ENCODE measurements around the gene UBTD1.

Gene UBTD1

DNA sequence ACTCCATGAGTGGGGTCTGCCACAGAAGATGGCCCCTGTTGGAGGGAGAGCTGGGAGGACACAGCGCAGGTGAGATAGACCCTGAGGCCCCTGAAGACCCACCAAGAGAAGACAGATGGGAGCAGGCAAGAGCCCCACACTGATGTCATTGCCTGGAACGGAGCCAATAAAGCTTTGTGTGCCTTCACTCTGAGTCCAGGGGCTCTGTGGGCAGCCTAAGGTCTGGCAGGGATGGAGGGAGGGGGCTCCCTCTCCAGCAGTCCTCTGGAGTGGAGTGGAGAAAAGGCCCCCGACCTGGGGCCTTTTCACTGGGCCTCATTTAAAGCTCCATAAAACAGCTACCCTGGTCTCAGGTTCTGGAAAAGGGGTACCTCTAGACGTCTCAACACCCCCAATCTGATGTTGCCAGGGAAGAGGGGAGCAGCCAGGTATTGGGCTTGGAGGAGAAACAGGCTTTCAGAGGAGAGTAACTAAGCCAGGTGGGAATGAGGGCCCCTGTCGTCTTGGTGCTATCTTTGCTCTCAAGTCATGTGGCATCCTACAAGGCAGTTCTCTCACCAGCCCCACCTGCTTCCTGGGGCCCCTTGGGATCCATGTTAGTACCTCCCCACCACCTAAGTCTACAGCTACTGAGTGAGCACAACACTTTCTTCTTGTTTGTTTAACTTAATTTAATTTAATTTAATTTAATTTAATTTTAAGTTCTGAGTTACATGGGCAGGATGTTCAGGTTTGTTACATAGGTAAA, 92.2 kb downstream of the UBTD1 start:
- in situ Hi-C loops (cut with HindIII; ENCODE audit: low sequenced_read_pairs) = no loop called here
- TF ChIP-seq, protein P1, sequence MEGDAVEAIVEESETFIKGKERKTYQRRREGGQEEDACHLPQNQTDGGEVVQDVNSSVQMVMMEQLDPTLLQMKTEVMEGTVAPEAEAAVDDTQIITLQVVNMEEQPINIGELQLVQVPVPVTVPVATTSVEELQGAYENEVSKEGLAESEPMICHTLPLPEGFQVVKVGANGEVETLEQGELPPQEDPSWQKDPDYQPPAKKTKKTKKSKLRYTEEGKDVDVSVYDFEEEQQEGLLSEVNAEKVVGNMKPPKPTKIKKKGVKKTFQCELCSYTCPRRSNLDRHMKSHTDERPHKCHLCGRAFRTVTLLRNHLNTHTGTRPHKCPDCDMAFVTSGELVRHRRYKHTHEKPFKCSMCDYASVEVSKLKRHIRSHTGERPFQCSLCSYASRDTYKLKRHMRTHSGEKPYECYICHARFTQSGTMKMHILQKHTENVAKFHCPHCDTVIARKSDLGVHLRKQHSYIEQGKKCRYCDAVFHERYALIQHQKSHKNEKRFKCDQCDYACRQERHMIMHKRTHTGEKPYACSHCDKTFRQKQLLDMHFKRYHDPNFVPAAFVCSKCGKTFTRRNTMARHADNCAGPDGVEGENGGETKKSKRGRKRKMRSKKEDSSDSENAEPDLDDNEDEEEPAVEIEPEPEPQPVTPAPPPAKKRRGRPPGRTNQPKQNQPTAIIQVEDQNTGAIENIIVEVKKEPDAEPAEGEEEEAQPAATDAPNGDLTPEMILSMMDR (IDR thresholded peaks at IDR 0.05; ENCODE audit: low read depth, low read length) = no peak
- no peak overlapping the region for H3K4me3 ChIP-seq (ENCODE audit: low read depth, low read length)
- DNase-seq (ENCODE audit: low read depth, low spot score) = no peak

DNA sequence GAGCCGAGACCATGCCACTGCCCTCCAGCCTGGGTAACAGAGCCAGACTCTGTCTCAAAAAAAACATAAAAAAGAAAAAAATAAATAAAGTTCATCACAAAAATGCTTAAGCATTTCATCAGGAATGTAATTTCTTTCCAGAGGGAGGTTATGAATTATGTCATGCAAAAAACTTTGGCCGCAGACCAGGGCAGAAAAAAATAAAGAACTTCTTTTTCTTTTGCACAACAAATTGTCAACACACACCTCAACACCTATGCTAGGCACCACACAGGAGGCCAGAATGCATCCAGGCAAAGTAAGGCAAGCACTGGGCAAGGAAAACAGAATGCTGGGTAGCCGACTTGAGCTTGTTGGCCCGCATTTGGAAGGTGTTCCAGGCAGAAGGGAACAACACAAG, 94.7 kb downstream of the UBTD1 start:
- H3K4me3 ChIP-seq (ENCODE audit: low read depth, low read length) = no peak overlapping the region
- in situ Hi-C loops (cut with HindIII; ENCODE audit: low sequenced_read_pairs) = no loop called here
- DNase-seq (ENCODE audit: low read depth, low spot score) = no peak
- TF ChIP-seq, protein P1 (IDR thresholded peaks at IDR 0.05; ENCODE audit: low read depth, low read length) = no peak

- TF ChIP-seq, protein P1 (IDR thresholded peaks at IDR 0.05; ENCODE audit: low read depth, low read length) = peak; percentile 5
- peak; percentile 88 for DNase-seq (ENCODE audit: low read depth, low spot score)
- in situ Hi-C loops (cut with HindIII; ENCODE audit: low sequenced_read_pairs) = no loop called here
- no peak overlapping the region for H3K4me3 ChIP-seq (ENCODE audit: low read depth, low read length)
Measured at GRCh38 chr10:97596101-97597082, 97.7 kb downstream of the UBTD1 start.

- TF ChIP-seq, protein P1 (IDR thresholded peaks at IDR 0.05; ENCODE audit: low read depth, low read length) = no peak
- no peak overlapping the region for H3K4me3 ChIP-seq (ENCODE audit: low read depth, low read length)
- DNase-seq (ENCODE audit: low read depth, low spot score) = no peak
- in situ Hi-C loops (cut with HindIII; ENCODE audit: low sequenced_read_pairs) = no loop called here
Measured at GRCh38 chr10:97597778-97598177, 99.1 kb downstream of the UBTD1 start.

DNA sequence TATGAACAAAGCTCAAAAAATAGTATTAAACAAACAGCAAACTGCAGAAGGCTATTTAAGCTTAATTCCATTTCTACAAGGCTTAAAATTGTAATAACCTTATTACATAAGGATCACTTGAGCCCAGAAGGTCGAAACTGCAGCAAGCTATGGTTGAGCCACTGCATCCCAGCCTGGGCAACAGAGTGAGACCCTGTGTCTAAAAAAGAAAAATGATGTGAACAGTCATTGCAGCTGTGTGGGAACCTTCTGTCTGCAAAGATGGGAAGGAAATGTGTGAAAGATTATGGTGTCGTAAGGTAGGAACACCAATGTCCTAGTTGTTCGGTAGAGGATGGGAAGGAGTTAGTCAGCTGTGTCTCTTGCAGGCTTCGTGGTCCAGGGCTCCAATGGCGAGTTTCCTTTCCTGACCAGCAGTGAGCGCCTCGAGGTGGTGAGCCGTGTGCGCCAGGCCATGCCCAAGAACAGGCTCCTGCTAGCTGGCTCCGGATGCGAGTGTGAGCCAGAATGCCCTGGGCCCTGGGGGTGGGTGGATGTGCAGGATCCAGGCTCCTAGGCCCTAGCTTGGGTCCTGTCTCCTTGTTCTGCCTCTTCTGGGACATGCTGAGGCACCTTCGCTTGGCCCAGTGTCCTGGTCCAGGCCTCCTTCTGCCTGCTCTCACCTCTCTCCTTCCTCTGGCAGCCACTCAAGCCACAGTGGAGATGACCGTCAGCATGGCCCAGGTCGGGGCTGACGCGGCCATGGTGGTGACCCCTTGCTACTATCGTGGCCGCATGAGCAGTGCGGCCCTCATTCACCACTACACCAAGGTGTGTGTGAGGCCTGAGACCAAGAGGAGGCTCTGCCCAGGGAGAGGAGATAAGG, 99.9 kb downstream of the UBTD1 start:
- H3K4me3 ChIP-seq (ENCODE audit: low read depth, low read length) = no peak overlapping the region
- DNase-seq (ENCODE audit: low read depth, low spot score) = no peak
- TF ChIP-seq, protein P1 (IDR thresholded peaks at IDR 0.05; ENCODE audit: low read depth, low read length) = no peak
- in situ Hi-C loops (cut with HindIII; ENCODE audit: low sequenced_read_pairs) = no loop called here

DNA sequence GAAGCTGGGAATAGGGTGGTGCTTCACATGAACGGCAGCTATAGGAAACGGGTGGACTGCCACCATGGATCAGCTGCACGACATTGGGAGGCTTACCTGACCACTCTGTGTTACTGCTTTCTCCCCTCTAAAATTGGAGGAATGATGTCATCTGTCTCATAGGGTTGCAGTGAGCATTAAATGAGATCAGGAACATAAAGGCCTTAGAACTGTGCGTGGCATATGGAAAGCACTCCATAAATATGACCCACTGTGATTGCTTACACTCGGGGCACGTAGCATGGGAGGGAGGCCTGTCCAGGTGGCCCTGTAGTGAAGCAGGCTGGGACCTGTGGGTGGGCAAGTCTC, 100.5 kb downstream of the UBTD1 start:
- no peak for DNase-seq (ENCODE audit: low read depth, low spot score)
- in situ Hi-C loops (cut with HindIII; ENCODE audit: low sequenced_read_pairs) = no loop called here
- H3K4me3 ChIP-seq (ENCODE audit: low read depth, low read length) = no peak overlapping the region
- TF ChIP-seq, protein P1 (IDR thresholded peaks at IDR 0.05; ENCODE audit: low read depth, low read length) = no peak
